K562 (cell line): ENCODE results near the gene GIT2. TPM values are rescaled to one million over a fixed set of nuclear protein-coding genes. Genes with fewer than 3 reads are reported as not detected.

ENCODE experiments used
- ARID2 ChIP-seq: fragments of 450-650 bp; IDR thresholded peaks from 2 replicates; pipeline ENCODE4 v1.6.1; 2017; ENCODE audit warnings: antibody characterized with exemption, mild to moderate bottlenecking
- CHD1 ChIP-seq: fragments of 200-600 bp; sonication (generic); IDR thresholded peaks from one replicate; pipeline ENCODE4 v1.6.1; 2012; ENCODE audit warnings: mild to moderate bottlenecking, moderate library complexity, low read length, inconsistent platforms
- CREB3L1 ChIP-seq: fragments of 450-650 bp; IDR thresholded peaks from 2 replicates; pipeline ENCODE4 v1.6.1; 2014; ENCODE audit warnings: low read depth, mild to moderate bottlenecking, moderate library complexity, borderline replicate concordance
- FOXM1 ChIP-seq, 2 experiments: fragments of 450-650 bp in 1 of 2; sonication (generic) in 1 of 2; formaldehyde crosslinking in 1 of 2; IDR thresholded peaks; 2 replicates each; pipeline versions ENCODE4 v1.6.1 to v1.9.0; 2017 to 2022; ENCODE audit warnings: low read depth in 2 of 2, mild to moderate bottlenecking in 2 of 2, missing genetic modification reagents in 1 of 2, moderate library complexity in 1 of 2
- FOXP1 ChIP-seq: sonication (generic); formaldehyde crosslinking; IDR thresholded peaks from 2 replicates; pipeline ENCODE4 v1.8.0; 2022; ENCODE audit warnings: mild to moderate bottlenecking, missing genetic modification reagents
- HINFP ChIP-seq: fragments of 450-650 bp; conservative IDR thresholded peaks from 2 replicates; pipeline ENCODE4 v1.6.1; 2016; ENCODE audit warnings: missing genetic modification characterization, low read depth, mild to moderate bottlenecking, control low read depth, missing compliant biosample characterization
- KLF13 ChIP-seq: fragments of 450-650 bp; IDR thresholded peaks from 2 replicates; pipeline ENCODE4 v1.6.1; 2016; ENCODE audit warnings: missing genetic modification characterization, low read depth, mild to moderate bottlenecking, missing compliant biosample characterization, moderate library complexity, borderline replicate concordance
- LCOR ChIP-seq: sonication (generic); formaldehyde crosslinking; IDR thresholded peaks from 2 replicates; pipeline ENCODE4 v1.8.0; 2022; ENCODE audit warnings: mild to moderate bottlenecking, missing genetic modification reagents
- POLR2G ChIP-seq: fragments of 200-400 bp; formaldehyde crosslinking; IDR thresholded peaks from 2 replicates; pipeline ENCODE4 v1.6.1; 2017; ENCODE audit warnings: low read depth, mild to moderate bottlenecking, antibody characterized with exemption, low read length, moderate library complexity
- POU5F1 ChIP-seq: fragments of 150-350 bp; IDR thresholded peaks from 2 replicates; pipeline ENCODE4 v1.6.1; 2014; ENCODE audit warnings: borderline replicate concordance, low read length, low read depth, mild to moderate bottlenecking; ENCODE audit not compliant: partially characterized antibody
- RB1 ChIP-seq: fragments of 450-650 bp; IDR thresholded peaks from 2 replicates; pipeline ENCODE4 v1.6.1; 2017; ENCODE audit warnings: low read depth, mild to moderate bottlenecking
- RBFOX2 ChIP-seq: fragments of 200-400 bp; formaldehyde crosslinking; IDR thresholded peaks from 2 replicates; pipeline ENCODE4 v1.6.1; 2017; ENCODE audit warnings: low read depth, mild to moderate bottlenecking, low read length, moderate library complexity
- SP2 ChIP-seq: IDR thresholded peaks from 2 replicates; pipeline ENCODE4 v1.6.1; 2011; ENCODE audit warnings: mild to moderate bottlenecking, low read depth, low read length, moderate library complexity; ENCODE audit not compliant: poor library complexity, severe bottlenecking; ENCODE audit errors: extremely low read depth
- SUPT5H ChIP-seq: fragments of 450-650 bp; IDR thresholded peaks from 2 replicates; pipeline ENCODE4 v1.6.1; 2016
- UBTF ChIP-seq, 2 experiments: IDR thresholded peaks; 2 replicates each; pipeline ENCODE4 v1.6.1; 2012; ENCODE audit warnings: improper control_type of control experiment in 2 of 2, low read depth in 2 of 2, low read length in 2 of 2, borderline replicate concordance in 1 of 2
- YBX1 ChIP-seq: fragments of 450-650 bp; IDR thresholded peaks from 2 replicates; pipeline ENCODE4 v1.7.1; 2016; ENCODE audit warnings: mild to moderate bottlenecking
- ZFX ChIP-seq: sonication (generic); formaldehyde crosslinking; IDR thresholded peaks from 2 replicates; pipeline ENCODE4 v1.8.0; 2022; ENCODE audit warnings: mild to moderate bottlenecking, missing genetic modification reagents, moderate library complexity
- ZNF41 ChIP-seq: fragments of 250-450 bp; sonication (Bioruptor Pico); conservative IDR thresholded peaks from 2 replicates; pipeline ENCODE4 v1.4.0; 2020; ENCODE audit warnings: mild to moderate bottlenecking
- ZNF644 ChIP-seq: fragments of 200-800 bp; sonication (Bioruptor generic); IDR thresholded peaks from 2 replicates; pipeline ENCODE4 v1.6.1; 2016; ENCODE audit warnings: low read depth, missing genetic modification characterization, missing compliant biosample characterization
- ZNF766 ChIP-seq: fragments of 200-800 bp; sonication (Bioruptor generic); conservative IDR thresholded peaks from 2 replicates; pipeline ENCODE4 v1.6.1; 2016; ENCODE audit warnings: missing genetic modification characterization, missing compliant biosample characterization
- polyA plus RNA-seq, 8 experiments: library from polyadenylated mRNA; depleted of rRNA in 4 of 8; stranded (reverse) in 5 of 8; unstranded in 3 of 8; fragments of >200 nt; fragmentation: Nextera tagmentation in 2 of 8; fragmentation: Illumina TruSeq in 1 of 8; extraction: Ambion mirVana in 2 of 8; extraction: Trizol in 1 of 8; gene quantifications; 2 replicates each; pipeline versions ENCODE4 v1.2.1 to v1.2.3, GENCODE V29; 2011 to 2014; ENCODE audit warnings: inconsistent platforms in 1 of 8, missing spikeins in 1 of 8
- total RNA-seq, 7 experiments: library from RNA; depleted of rRNA in 6 of 7; stranded (reverse); fragments of >200 nt in 6 of 7; fragmentation: Illumina TruSeq in 2 of 7; extraction: Trizol in 2 of 7; gene quantifications; 2 replicates each; pipeline versions ENCODE4 v1.2.1 to v1.2.3, GENCODE V29; 2011 to 2021; ENCODE audit warnings: low replicate concordance in 1 of 7

The GIT2 gene
- total and polyA plus RNA-seq, 9 of the 15 experiments (the other 6 are each of a cell fraction or from before 2014, with no cell fraction given): 4.0 to 30.4 (median 23.5) TPM

GRCh38 chr12:109899783-109900751 is 96.1 kb downstream of the GIT2 start, which contains the start of gene TCHP (continued):
- peak; percentile 87 for TF ChIP-seq RBFOX2
- peak; percentile 92 for TF ChIP-seq ZFX (CRISPR knock-in tag)
- TF ChIP-seq KLF13 (tag): peak; percentile 49; the same call in 1 of the 2 replicates
- TF ChIP-seq HINFP (tag): no peak
- 0 out of 2 replicates have a peak, but pooled peaks have one; percentile 29 for TF ChIP-seq FOXM1 (IDR thresholded peaks at IDR 0.05; ENCODE audit: low read depth)
- TF ChIP-seq FOXM1 (CRISPR knock-in tag; IDR thresholded peaks at IDR 0.05; ENCODE audit: low read depth): no peak; the same call in 1 of the 2 replicates
- TF ChIP-seq CREB3L1: peak; percentile 38; the same call in 1 of the 2 replicates
- TF ChIP-seq ZNF766 (CRISPR knock-in tag): no peak
- TF ChIP-seq SUPT5H: peak; percentile 75
- peak; percentile 39; the same call in 1 of the 2 replicates for TF ChIP-seq ARID2
- peak; percentile 86; the same call in 1 of the 2 replicates for TF ChIP-seq FOXP1 (CRISPR knock-in tag)
- no peak for TF ChIP-seq SP2
- peak; percentile 93 to 94; a peak in 3 of 4 replicates for TF ChIP-seq UBTF (IDR thresholded peaks at IDR 0.05; ENCODE audit: borderline replicate concordance in 1 of 2, low read depth in 2 of 2, low read length in 2 of 2)
- TF ChIP-seq ZNF41 (CRISPR knock-in tag): no peak
- TF ChIP-seq ZNF644 (tag): no peak
- peak; percentile 67; the same call in 1 of the 2 replicates for TF ChIP-seq LCOR (CRISPR knock-in tag)
- no peak for TF ChIP-seq YBX1
- TF ChIP-seq CHD1: no peak
- peak; percentile 93 for TF ChIP-seq POLR2G
- TF ChIP-seq POU5F1: peak; percentile 93
- TF ChIP-seq RB1: peak; percentile 88
